Astrocyte (in vitro differentiated cells and primary cell): ENCODE measurements around the gene CENPB. TPM values are rescaled to one million over a fixed set of nuclear protein-coding genes. Genes with fewer than 3 reads are reported as not detected.

Source experiments
- DNase-seq: peaks from one replicate; pipeline ENCODE4 v3.0.0-alpha.2; 2010; ENCODE audit warnings: low read depth
- FAIRE-seq: peaks from 2 replicates; lab custom pipeline; 2011; peaks lifted over from hg19 to GRCh38; lab: Jason Lieb, UNC
- H2AFZ ChIP-seq: 2 replicates; pipeline ENCODE4 v1.6.0; 2012; ENCODE audit warnings: low read depth, low read length, inconsistent platforms
- H3K27ac ChIP-seq: 2 replicates; pipeline ENCODE4 v1.5.1; 2011; ENCODE audit warnings: low read depth, low read length, inconsistent platforms
- H3K27me3 ChIP-seq: 2 replicates; pipeline ENCODE4 v1.6.0; 2011; ENCODE audit warnings: low read length, inconsistent platforms; ENCODE audit not compliant: insufficient read depth
- H3K36me3 ChIP-seq: 2 replicates; pipeline ENCODE4 v1.5.1; 2011; ENCODE audit warnings: low read length, inconsistent platforms; ENCODE audit not compliant: insufficient read depth
- H3K4me1 ChIP-seq: 2 replicates; pipeline ENCODE4 v1.5.1; 2011; ENCODE audit warnings: low read length, inconsistent platforms; ENCODE audit not compliant: insufficient read depth
- H3K4me2 ChIP-seq: 2 replicates; pipeline ENCODE4 v1.6.0; 2012; ENCODE audit warnings: low read length, inconsistent platforms
- H3K4me3 ChIP-seq: 2 replicates; pipeline ENCODE4 v1.5.1; 2011; ENCODE audit warnings: low read depth, mild to moderate bottlenecking, low read length, inconsistent platforms; ENCODE audit not compliant: insufficient read depth
- H3K79me2 ChIP-seq: 2 replicates; pipeline ENCODE4 v1.6.0; 2012; ENCODE audit warnings: mild to moderate bottlenecking, low read length, inconsistent platforms; ENCODE audit not compliant: insufficient read depth
- H3K9ac ChIP-seq: 2 replicates; pipeline ENCODE4 v1.6.0; 2012; ENCODE audit warnings: mild to moderate bottlenecking, low read length, inconsistent platforms
- H3K9me3 ChIP-seq: 2 replicates; pipeline ENCODE4 v1.5.1; 2012; ENCODE audit warnings: low read depth, mild to moderate bottlenecking, low read length, inconsistent platforms; ENCODE audit not compliant: insufficient read depth
- H4K20me1 ChIP-seq: 2 replicates; pipeline ENCODE4 v1.6.0; 2012; ENCODE audit warnings: low read length, inconsistent platforms; ENCODE audit not compliant: insufficient read depth
- H3K27ac Mint-ChIP-seq: one replicate; pipeline ENCODE4 v1.8.0; 2021; ENCODE audit warnings: mild to moderate bottlenecking, mixed read lengths; ENCODE audit not compliant: unreplicated experiment
- H3K27me3 Mint-ChIP-seq: one replicate; pipeline ENCODE4 v1.8.0; 2021; ENCODE audit warnings: low read depth, mixed read lengths; ENCODE audit not compliant: unreplicated experiment
- H3K36me3 Mint-ChIP-seq: one replicate; pipeline ENCODE4 v1.8.0; 2021; ENCODE audit warnings: low read depth, mixed read lengths; ENCODE audit not compliant: unreplicated experiment
- H3K4me1 Mint-ChIP-seq: one replicate; pipeline ENCODE4 v1.8.0; 2021; ENCODE audit warnings: low read depth, mixed read lengths; ENCODE audit not compliant: unreplicated experiment
- H3K4me3 Mint-ChIP-seq: one replicate; pipeline ENCODE4 v1.8.0; 2021; ENCODE audit warnings: mild to moderate bottlenecking, moderate library complexity, mixed read lengths; ENCODE audit not compliant: unreplicated experiment
- H3K9me3 Mint-ChIP-seq: one replicate; pipeline ENCODE4 v1.8.0; 2021; ENCODE audit warnings: mild to moderate bottlenecking, mixed read lengths; ENCODE audit not compliant: unreplicated experiment
- CTCF ChIP-seq: IDR thresholded peaks from 2 replicates; pipeline ENCODE4 v1.5.1; 2011; ENCODE audit warnings: low read depth, mild to moderate bottlenecking, inconsistent platforms, low read length, moderate library complexity; ENCODE audit not compliant: insufficient read depth
- EZH2 ChIP-seq: IDR thresholded peaks from 2 replicates; pipeline ENCODE4 v1.6.1; 2012; ENCODE audit warnings: mild to moderate bottlenecking, low read length, inconsistent platforms; ENCODE audit not compliant: insufficient read depth
- total RNA-seq: library from RNA; stranded (reverse); gene quantifications from 2 replicates; pipeline ENCODE4 v1.2.1, GENCODE V29; 2021

The CENPB gene
- total RNA-seq, 1 donor from 2014 or later: 39.1 TPM

- Mint-ChIP-seq H3K4me1 (peaks cover 6% of the 10 kb centered on the region), H3K27me3 (peaks cover 2% of the 10 kb centered on the region), H3K36me3 (no peaks in the 10 kb centered on the region), H3K27ac (peak overlapping the region; percentile 91), H3K4me3 (peak overlapping the region; percentile 86), H3K9me3 (no peaks in the 10 kb centered on the region)
- TF ChIP-seq CTCF (peak; percentile 19), EZH2 (no peak)
- Histone ChIP-seq H3K4me3 (peak overlapping the region; percentile 67), H3K36me3 (no peaks in the 10 kb centered on the region), H3K27me3 (no peaks in the 10 kb centered on the region), H3K79me2 (peaks cover 37% of the 10 kb centered on the region), H4K20me1 (peaks cover 17% of the 10 kb centered on the region), H2AFZ (peak overlapping the region; percentile 80), H3K9ac (peak overlapping the region; percentile 92), H3K9me3 (no peaks in the 10 kb centered on the region), H3K4me2 (peak overlapping the region; percentile 100), H3K4me1 (peaks cover 35% of the 10 kb centered on the region), H3K27ac (peak overlapping the region; percentile 96)
- peak; percentile 67 for DNase-seq
- no peak for FAIRE-seq
Measured at GRCh38 chr20:3768342-3769130, 18.0 kb downstream of the CENPB start.

- DNase-seq (peak; percentile 92), FAIRE-seq (peak; percentile 43)
- H3K4me1 Mint-ChIP-seq: peaks cover 6% of the 10 kb centered on the region
- peaks cover 2% of the 10 kb centered on the region for H3K27me3 Mint-ChIP-seq
- no peaks in the 10 kb centered on the region for H3K36me3 Mint-ChIP-seq
- Histone ChIP-seq H2AFZ (peak within 1 kb of the TSS; percentile 80), H3K9ac (peak within 1 kb of the TSS; percentile 92), H3K4me1 (peaks cover 35% of the 10 kb centered on the region), H3K27ac (peak within 1 kb of the TSS; percentile 96), H3K36me3 (no peaks in the 10 kb centered on the region), H3K4me2 (peak within 1 kb of the TSS; percentile 100), H3K79me2 (peaks cover 38% of the 10 kb centered on the region), H3K4me3 (peak within 1 kb of the TSS; percentile 67), H3K27me3 (no peaks in the 10 kb centered on the region), H3K9me3 (no peaks in the 10 kb centered on the region), H4K20me1 (peaks cover 17% of the 10 kb centered on the region)
- peak within 1 kb of the TSS; percentile 89 for H3K4me3 Mint-ChIP-seq
- H3K27ac Mint-ChIP-seq: peak within 1 kb of the TSS; percentile 91
- no peaks in the 10 kb centered on the region for H3K9me3 Mint-ChIP-seq
- TF ChIP-seq EZH2: no peak
- TF ChIP-seq CTCF: no peak
Measured at GRCh38 chr20:3767427-3768341, 18.9 kb downstream of the CENPB start, which contains the start of gene ADISSP. ADISSP (minus strand) TSS chr20:3767753; CDS start chr20:3760100, 7,653 bp downstream.
